BE2C (cell line): ENCODE results near the gene POMC.
"Not testable (repeated sequence)": the region's sequence is repeated elsewhere in the genome, so short reads cannot be mapped to it uniquely, and the experiment has no call there.

ENCODE experiments used
- DNase-seq: peaks from one replicate; pipeline ENCODE4 v3.0.0-alpha.2; 2020
- H3K27me3 ChIP-seq: fragments of 250-450 bp; sonication (Bioruptor Pico); 2 replicates; pipeline ENCODE4 v1.5.1; 2020; ENCODE audit warnings: mild to moderate bottlenecking
- H3K36me3 ChIP-seq: fragments of 250-450 bp; sonication (Bioruptor Pico); 2 replicates; pipeline ENCODE4 v1.5.1; 2020; ENCODE audit warnings: mild to moderate bottlenecking
- H3K4me1 ChIP-seq: fragments of 250-450 bp; sonication (Bioruptor Pico); 2 replicates; pipeline ENCODE4 v1.5.1; 2020
- H3K4me3 ChIP-seq: 2 replicates; pipeline ENCODE4 v1.5.1; 2011; ENCODE audit warnings: low read depth, low read length
- H3K9me3 ChIP-seq: fragments of 250-450 bp; sonication (Bioruptor Pico); 2 replicates; pipeline ENCODE4 v1.5.1; 2020
- TF ChIP-seq, protein P1 (sequence below): IDR thresholded peaks from 2 replicates; pipeline ENCODE4 v1.5.1; 2012; ENCODE audit warnings: mild to moderate bottlenecking, low read depth, low read length

POMC gene

GRCh38 chr2:25173719-25174118, 5.3 kb upstream of the POMC start:
- Histone ChIP-seq H3K36me3 (no peaks in the 10 kb centered on the region), H3K9me3 (no peaks in the 10 kb centered on the region), H3K27me3 (peaks cover 13% of the 10 kb centered on the region)

GRCh38 chr2:25170888-25171287, 2.5 kb upstream of the POMC start:
- DNase-seq, result no peak
- H3K9me3 ChIP-seq, result no peaks in the 10 kb centered on the region
- TF ChIP-seq, protein P1, sequence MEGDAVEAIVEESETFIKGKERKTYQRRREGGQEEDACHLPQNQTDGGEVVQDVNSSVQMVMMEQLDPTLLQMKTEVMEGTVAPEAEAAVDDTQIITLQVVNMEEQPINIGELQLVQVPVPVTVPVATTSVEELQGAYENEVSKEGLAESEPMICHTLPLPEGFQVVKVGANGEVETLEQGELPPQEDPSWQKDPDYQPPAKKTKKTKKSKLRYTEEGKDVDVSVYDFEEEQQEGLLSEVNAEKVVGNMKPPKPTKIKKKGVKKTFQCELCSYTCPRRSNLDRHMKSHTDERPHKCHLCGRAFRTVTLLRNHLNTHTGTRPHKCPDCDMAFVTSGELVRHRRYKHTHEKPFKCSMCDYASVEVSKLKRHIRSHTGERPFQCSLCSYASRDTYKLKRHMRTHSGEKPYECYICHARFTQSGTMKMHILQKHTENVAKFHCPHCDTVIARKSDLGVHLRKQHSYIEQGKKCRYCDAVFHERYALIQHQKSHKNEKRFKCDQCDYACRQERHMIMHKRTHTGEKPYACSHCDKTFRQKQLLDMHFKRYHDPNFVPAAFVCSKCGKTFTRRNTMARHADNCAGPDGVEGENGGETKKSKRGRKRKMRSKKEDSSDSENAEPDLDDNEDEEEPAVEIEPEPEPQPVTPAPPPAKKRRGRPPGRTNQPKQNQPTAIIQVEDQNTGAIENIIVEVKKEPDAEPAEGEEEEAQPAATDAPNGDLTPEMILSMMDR, result peak; percentile 9; the same call in 1 of the 2 replicates
- no peaks in the 10 kb centered on the region for H3K4me1 ChIP-seq
- no peaks in the 10 kb centered on the region for H3K36me3 ChIP-seq
- H3K27me3 ChIP-seq, result peaks cover 27% of the 10 kb centered on the region
- no peak overlapping the region for H3K4me3 ChIP-seq

More at GRCh38 chr2:25173719-25174118, 5.3 kb upstream of the POMC start:
- DNase-seq, result no peak
- TF ChIP-seq, protein P1, result no peak
- Histone ChIP-seq H3K4me3 (no peak overlapping the region), H3K4me1 (no peaks in the 10 kb centered on the region)

DNA sequence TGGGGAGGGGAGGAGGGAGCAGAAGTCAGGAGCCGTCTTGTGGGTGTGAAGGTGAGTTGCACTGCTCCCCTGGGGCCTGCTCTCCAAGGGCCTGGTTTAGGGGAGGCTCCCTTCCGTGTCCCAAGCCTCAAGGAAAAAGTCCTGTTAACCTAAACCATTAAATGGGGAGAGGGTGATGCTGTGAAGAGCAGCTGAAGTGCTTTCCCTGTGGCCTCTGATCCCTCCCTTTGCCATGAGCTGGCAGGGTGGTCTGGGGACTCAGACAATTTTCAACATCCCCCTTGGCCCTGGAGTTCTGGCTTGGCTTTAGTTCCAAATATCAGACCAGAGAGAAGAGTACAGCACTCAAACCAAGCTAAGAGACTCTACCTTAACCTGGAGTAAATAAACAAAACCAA, 692 bp upstream of the POMC start:
- H3K27me3 ChIP-seq, result peaks cover 27% of the 10 kb centered on the region

DNA sequence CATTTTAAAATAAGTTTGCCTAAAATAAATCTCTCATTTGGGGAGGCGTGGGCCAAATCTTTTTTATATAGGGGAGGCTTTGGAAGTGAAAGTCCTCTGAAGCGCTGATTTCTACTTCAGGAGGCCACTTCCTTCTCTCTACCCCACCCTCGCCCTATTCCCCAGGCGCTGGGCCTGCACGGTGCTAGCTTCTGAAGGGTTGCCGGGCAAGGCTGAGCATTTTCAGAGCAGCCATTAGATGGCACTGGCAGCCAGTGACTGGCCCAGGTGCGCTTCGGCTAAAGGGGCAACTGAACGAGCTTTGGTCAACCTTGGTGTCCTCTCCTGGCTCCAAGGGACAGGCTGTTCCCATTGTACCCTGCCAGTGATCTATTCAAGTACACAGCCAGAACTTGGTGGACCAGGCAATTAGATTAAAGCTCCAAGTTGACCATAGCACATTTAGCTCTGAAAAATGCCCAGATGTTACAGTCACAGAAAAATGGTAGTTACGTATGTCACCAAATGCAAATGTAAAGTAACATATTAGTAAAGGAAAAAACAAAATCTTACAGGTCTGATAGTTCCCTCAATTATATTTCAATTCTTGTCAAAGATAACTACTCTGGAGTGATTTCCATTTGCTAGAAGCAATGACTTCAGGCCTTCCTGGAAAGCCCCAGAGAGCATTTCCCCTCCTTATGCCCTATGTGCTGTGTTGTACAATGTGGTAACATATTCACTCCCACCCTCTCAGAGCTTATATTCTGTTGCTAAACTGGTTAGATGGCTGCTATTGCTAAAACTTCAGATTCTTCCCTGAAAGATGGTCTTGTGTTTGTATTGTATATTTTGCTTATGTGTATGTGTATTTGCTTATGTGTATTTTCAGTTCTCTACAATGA, 2.1 kb downstream of the POMC start:
- TF ChIP-seq, protein P1, result peak; percentile 59
- no peaks in the 10 kb centered on the region for H3K4me1 ChIP-seq
- no peak overlapping the region for H3K4me3 ChIP-seq
- H3K36me3 ChIP-seq, result no peaks in the 10 kb centered on the region
- H3K27me3 ChIP-seq, result peaks cover 27% of the 10 kb centered on the region
- no peaks in the 10 kb centered on the region for H3K9me3 ChIP-seq
- peak; percentile 59 for DNase-seq

More for the DNA sequence above, 692 bp upstream of the POMC start:
- no peaks in the 10 kb centered on the region for H3K36me3 ChIP-seq
- DNase-seq, result no peak
- no peak overlapping the region; the same call in 1 of the 2 replicates for H3K4me3 ChIP-seq
- TF ChIP-seq, protein P1, result no peak
- no peaks in the 10 kb centered on the region for H3K9me3 ChIP-seq
- H3K4me1 ChIP-seq, result no peaks in the 10 kb centered on the region

GRCh38 chr2:25164561-25164960, 3.8 kb downstream of the POMC start:
- Histone ChIP-seq H3K4me3 (no peak overlapping the region), H3K36me3 (no peaks in the 10 kb centered on the region), H3K4me1 (no peaks in the 10 kb centered on the region; the same call in 1 of the 2 replicates), H3K9me3 (no peaks in the 10 kb centered on the region), H3K27me3 (peaks cover 23% of the 10 kb centered on the region)
- no peak for DNase-seq
- TF ChIP-seq, protein P1, result no peak

DNA sequence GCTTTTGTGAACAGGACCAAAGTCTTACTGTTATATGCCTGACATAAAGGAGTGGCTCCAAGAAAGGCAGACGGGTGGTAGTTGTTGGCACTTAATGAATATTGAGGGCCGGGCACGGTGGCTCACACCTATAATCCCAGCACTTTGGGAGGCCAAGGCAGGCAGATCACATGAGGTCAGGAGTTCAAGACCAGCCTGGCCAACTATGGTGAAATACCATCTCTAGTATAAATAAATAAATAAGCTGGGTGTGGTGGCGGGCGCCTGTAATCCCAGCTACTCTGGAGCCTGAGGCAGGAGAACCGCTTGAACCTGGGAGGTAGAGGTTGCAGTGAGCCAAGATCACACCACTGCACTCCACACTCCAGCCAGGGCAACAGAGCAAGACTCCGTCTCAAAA, 6.3 kb downstream of the POMC start:
- H3K4me1 ChIP-seq, DNase-seq, H3K9me3 ChIP-seq, H3K27me3 ChIP-seq, H3K4me3 ChIP-seq, H3K36me3 ChIP-seq: not testable (repeated sequence)
